Activated CD8-positive, alpha-beta memory T cell treated with anti-CD3 and anti-CD28 coated beads, Interleukin-2, amount 50 U/mL, for 24 hours (primary cell): ENCODE measurements around the gene SLX4IP.

Experiments used
- DNase-seq: peaks from one replicate; pipeline ENCODE4 v3.0.0-alpha.2; 2020; ENCODE audit errors: extremely low read depth

The SLX4IP gene

DNA sequence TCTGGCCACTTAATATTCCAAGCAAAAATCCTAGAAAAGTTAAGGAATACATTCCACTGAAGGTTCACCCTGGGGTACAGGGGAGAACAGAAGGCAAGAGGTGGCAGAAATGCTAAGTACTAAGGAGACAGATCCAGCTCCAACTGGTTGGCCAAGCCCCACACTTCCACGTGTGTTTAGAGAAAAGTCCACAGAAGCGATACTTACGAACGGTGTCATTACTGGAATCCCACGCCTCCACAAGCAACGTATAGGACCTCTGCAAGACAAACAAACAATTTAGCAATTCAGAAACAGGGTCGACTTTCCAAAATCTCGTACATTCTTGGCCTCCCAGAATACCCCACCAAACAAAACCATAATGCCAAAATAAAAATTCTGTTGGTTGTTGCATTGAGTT, 228.7 kb downstream of the SLX4IP start:
- no peak for DNase-seq

DNA sequence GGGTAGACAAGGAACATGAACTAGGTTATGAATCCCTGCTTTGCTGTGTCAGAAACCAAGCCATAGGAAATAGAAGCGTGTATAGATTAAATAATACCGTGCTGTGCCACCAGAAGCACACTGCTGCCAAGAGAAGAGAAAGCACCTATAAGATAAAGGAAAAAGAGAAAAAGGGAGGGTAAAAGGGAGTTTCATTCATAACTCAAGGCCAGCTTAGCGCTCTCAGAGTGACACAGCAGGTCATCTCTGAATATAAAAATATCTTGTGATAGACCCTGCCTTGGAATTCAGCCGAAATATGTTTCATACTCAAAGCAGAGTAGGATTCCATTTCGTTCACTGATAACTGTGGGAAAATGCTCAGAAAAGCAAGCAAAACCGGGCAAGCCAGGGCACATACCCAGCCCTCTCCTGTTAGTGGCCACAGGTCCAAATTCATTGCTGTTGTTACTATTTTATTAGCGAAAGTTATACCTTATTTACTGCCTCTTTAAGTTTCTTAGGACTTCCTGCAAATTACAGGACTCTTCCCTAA, 230.0 kb downstream of the SLX4IP start:
- DNase-seq, result no peak

DNA sequence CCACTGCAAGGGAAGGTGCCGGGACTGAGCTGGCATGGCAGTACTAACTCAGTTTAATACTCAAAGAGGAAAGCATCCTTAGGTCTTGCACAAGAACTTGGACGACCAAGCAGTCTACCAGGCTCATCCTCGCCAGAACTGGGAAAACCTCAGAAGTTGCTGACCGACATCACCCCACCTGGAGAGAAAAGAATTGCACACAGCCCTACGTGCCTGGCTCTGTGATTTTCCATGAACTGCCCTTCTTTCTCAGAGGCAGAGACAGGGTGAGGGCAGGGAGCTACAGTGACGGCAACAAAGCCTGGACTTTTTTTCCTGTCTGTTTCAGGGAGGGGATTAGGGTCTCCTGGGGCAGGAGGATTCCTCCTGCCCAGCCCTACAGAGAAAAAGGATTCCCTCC, 230.7 kb downstream of the SLX4IP start:
- no peak for DNase-seq

DNA sequence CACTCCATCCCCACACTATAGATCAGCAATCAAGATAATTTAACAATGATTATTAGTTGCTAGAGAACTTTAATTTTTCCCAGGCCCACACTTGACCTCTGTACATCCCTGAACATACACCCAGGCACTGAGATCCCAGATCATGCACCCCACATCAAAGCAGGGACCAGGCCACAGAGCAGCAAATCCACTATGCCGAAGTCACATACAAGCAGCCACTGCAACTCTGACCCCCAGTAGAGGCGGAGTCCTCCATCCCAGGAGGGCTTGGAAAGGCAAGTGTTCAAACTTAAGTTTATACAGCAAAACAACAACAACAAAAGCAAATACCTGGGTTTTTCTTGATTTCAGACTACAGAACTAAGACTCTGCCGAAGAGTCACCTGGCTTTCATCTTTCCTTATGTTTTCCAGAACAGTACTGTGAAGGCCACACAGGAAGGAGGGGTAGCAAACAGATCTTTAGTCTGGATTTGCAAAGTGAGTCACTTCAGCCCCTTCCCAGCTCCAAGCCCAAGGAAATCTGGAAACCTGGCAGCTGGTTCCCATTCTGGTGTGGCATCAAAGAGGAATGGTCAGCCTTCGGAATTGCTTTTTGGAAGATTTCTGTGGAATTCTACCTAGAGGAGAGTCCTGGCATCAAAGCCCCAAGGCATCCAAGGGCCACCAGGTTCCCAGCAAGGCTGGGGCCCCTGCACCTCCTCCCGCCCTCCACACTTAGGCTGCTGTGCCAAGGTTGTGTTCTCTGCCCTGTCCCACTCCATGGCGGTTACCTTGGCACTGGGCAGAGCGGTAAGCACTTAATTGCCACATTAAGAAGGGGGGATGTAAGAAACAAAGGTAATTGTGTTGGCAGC, 231.3 kb downstream of the SLX4IP start:
- no peak for DNase-seq

DNA sequence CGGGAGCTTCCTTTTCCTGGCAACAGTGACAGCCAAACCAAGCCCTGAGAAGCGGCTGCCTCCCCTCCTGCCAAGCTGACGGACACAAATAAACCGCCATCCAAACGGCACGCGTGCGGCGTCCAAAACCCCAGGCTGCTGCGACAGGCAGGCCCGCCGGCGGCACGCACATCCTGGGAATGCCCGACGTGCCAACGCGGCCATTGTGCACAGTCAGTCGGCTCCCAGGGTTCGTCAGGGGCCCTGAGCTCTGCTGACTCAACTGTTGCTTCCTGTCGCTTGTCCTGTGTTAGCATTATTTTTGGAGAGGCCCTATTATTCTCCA, 231.9 kb downstream of the SLX4IP start:
- DNase-seq, result no peak

DNA sequence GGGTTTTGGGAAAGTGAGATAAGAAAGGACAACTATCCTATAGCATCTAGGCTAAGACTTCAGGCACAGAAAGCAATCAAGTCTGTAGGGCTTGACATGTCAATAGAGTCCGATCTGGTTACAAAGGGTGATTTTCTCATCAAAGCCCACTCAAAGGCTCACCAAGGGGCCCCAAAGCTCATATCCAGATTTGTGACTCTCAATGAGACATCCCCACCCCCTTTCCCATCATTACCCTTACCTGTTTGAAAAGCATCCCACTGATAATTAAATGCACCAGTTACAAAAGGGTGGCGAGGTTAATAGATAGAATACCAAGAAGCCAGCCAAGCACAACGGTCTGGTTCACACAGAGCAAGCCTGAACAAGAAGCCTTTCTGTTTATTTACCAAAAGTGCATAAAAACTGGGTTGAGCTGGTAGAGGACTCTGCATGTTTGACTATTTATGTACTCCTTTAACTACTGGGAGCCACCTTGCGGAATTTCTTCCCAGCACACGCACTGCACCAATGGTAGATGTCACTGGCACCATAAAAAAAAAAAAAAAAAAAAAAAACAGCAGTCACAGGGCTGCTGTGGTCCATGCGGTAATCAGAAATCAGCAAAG, 232.6 kb downstream of the SLX4IP start:
- DNase-seq, result no peak

DNA sequence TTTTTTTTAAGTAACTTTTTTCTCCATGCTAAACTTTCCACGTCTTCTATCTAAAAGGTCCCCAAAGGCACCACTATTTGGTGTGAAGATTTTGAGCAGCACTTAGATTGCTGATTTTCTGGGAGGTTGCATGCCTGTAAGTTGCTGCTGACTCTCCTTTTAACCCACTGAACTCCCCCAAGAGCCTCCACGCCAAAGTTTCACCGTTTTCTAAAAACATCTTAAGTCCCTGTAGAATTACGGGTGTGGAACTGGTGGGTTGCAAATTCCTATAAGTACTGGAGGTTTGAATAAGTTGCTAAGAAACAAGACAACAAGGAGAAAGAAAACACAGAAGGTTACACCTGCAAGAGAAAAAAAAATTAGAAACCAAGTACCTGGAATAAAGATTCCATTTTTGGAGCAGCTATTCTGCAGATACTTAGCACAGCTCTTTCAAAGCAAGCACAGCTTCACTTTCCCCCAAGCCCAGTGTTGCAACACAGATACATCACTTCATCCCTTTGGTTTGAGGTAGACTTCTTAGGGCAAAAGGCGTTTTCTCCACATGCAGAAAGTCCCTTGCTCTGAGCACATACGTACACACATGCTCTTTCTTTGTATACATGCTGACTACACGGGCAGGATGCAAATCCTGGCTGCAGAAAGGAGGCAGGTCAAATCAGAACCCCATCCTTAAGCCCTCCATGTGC, 233.7 kb downstream of the SLX4IP start:
- DNase-seq, result no peak

DNA sequence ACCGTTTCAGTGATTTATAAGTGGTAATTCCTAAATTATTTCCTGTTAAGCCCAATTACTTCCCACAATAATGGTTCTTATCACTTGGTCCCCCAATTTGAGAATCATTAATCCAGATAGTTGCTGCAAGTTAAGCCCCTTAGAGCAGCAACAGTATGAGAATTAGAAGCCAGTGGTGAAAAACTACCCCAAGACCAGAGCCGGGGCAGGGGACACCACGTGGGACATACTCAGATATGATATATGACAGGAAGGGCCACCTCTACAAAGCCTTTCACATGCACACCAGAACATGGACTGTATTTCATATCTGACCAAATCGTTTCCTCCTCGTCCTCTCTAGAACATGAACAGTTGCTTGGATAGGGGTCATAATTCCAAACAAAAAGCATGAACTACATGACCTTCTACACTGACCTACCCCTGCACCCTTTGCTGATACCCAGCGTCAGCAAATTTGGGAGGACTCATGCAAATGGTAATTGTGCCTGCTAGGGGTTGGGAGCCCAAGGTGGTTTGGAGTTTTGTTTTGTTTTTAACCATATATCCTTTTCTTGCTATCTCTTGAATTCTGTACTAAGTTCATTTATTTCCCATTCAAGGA, 234.8 kb downstream of the SLX4IP start:
- no peak for DNase-seq

DNA sequence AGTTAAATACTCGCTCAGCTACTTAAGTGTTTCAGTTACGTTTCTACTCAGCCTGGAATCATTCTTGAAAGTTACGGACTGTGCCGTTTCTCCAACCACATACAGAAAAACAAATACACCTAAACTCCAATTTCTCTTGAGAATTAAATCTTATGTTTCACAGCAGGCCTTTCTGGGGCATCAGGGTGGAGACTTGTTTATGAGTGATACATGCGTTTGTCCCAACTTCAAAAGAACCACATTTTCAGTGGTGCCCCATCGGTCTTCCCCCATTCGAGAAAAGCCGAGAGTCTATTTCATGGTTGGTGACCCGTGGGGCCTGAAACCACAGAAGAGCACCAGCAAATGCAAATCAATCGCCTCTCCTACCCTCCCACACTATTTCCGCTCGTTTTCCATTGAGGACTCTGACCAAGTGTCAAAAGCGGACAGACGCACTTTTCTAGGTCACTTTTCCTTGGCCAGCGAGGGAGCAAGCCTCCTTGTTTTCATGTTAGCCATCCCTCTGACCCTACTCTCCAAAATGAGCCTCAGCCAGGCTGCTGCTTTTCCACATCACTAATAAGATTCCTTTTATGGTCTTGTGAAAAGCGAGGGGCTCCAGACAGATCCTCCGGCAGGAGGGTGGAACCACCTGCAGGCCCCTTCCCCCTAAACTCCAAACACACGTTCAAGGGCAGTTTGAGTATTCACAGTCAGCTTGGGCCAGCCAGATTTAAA, 235.6 kb downstream of the SLX4IP start:
- DNase-seq, result no peak

DNA sequence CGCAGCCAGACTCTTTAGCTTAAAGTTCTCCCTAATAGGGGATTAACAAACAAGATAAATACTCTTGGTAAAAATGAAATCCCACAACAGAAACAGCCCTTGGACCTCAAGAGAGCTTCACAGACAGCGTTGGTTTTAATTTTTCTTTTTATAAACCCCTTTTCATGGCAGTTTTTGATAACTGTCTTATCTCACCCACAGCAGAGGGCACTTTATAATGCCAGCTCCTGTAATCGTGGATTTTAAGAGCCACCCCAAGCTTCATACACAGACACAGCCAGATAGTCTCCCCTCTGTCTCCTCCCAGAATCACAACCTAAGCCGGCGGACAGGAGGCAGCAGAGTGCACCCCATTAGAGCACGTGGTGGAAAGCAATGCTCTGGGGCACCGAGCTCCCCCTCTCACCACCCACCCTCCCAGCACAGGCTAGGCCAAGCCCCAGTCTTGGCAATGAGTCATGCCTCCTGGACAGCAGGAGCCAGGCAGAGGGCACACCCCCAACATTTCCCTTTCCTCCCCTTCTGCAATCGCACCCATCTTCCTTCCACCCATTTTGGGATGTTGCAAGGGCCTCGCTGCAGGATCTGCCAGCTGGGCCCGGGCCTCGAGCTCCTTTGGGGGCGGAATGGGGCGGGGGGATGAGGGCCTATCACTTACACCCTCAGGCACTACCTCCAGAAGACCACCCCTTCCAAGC, 236.3 kb downstream of the SLX4IP start:
- no peak for DNase-seq

DNA sequence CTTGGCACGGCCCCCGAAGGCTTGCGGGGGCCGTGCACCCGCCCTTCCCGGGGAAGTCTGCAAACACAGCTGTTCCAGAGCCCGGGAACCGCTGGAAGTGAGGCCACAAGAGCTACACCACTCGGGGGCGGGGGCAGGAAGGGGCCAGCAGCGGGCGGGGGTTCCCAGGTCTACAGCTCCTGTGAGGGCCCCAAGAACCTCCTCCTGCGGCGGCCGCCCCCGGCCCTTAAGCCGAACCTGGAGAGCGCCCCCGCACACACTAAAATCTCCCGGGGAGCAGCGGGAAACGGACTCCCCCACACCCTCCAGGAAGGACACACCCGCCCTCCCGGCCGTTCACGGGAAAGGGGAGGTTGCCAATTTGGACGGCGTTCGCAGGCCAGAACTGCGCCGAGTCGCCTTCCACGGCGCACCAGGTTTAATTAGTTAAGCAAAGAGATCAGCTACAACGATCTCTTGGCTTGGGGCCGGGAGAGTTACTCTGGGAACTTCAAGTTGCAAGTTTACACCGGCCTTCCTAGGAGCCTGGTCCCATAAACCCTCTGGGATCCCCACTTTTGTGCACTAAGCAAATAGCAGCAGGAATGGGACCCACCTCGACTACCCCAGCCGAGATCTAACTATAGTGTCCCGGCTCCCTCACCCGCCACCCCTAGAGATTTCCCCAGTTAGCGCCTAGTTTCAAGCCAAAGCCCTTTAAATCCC, 237.0 kb downstream of the SLX4IP start:
- no peak for DNase-seq

DNA sequence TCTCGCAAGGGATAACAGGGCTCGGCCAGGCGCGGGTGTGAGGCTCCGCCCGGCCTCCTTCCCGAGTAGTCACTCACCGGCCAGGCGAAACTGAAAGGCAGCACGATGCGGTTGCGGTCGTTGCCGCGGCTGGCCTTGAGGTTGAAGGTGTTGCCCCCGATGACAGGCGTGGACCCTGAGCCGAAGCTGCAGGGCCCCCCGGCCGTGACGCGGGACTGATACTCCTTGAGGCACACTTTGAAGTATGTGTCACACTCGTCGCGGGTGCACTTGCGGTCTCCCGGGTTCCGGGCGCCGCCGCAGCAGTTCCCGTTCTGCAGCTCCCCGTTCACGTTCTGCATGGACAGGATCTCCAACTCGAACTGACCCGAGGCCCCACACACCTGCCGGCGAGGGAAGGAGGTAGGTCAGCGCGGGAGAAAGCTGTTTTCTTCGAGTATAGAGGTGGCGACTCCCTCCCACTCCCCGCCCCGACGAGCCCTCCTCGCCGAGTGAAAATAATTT, 237.6 kb downstream of the SLX4IP start:
- no peak for DNase-seq

DNA sequence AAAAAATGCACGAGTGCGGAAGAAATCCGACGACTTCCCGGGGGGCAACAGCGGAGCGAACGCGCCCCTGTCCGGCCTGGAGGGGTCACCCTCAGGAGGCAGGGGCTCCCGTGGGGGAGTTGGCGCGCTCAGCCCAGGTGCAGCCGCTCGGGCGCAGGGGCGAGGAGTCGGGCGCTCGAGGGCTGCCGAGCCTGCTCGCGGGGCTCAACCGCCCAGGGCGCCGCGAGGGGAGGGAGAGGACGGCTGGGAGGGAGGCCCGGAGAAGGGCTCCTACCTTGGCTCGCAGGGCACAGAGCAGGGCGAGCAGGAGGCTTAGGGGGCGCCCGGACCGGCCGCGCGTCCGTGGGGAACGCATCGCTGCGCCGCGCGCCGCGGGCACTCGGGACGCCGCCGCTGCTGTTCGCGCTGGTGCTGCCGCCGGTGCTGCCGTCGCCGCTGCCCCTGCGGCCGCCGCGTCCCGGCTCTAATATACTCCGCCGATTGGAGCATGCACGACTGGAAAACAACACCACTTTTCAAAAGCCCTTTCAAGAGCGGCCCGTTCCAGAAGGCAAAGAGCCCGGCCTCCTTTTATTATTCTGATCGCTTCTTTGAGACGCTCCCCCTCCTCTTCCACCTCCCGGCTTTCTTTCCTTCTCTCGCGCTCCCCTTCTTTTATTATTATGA, 238.2 kb downstream of the SLX4IP start:
- no peak for DNase-seq

DNA sequence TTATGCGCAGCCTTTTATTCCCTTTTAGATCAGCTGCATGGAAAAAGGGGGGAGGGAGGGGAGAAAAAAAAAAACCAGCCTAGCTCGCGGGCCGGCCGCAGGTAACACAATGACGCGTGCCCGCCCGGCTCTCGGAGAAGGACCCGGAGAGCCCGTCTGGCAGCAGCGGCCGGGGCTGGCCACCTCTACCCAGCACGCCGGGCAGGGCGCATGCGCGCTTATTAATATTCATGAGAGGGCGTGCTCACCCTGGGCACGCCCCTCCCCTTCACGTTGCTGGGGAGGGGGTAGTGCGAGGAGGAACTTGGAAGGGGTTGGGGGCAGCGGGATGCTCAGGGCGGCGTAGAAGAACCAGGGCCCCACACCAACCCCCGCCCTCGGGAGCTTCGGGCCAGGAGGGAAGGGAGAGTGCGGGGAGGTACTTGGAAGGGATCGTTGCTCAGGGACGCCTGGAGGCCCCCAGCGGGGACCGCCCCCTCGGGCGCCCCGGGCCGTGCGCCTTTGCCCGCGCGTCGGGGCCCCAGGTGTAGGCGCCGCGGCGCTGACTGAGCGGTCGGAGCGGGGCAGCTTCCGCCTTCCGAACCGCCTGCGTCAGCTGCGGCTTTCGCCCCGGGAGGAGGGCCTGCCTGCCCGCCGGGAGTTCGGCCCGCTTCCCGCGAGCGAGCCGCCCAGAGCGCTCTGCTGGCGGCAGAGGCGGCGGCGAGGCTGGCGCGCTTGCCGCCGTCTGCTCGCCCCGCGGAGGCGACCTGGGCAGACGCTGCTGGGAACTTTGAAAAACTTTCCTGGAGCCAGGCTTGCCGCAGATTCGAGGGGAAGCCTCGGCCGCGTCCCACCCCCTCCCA, 239.0 kb downstream of the SLX4IP start, which contains the start of gene JAG1:
JAG1 (minus strand) TSS at position 158 of the 842 bp plus-strand sequence. CDS start 469 bp downstream, outside the sequence.
- DNase-seq, result no peak

DNA sequence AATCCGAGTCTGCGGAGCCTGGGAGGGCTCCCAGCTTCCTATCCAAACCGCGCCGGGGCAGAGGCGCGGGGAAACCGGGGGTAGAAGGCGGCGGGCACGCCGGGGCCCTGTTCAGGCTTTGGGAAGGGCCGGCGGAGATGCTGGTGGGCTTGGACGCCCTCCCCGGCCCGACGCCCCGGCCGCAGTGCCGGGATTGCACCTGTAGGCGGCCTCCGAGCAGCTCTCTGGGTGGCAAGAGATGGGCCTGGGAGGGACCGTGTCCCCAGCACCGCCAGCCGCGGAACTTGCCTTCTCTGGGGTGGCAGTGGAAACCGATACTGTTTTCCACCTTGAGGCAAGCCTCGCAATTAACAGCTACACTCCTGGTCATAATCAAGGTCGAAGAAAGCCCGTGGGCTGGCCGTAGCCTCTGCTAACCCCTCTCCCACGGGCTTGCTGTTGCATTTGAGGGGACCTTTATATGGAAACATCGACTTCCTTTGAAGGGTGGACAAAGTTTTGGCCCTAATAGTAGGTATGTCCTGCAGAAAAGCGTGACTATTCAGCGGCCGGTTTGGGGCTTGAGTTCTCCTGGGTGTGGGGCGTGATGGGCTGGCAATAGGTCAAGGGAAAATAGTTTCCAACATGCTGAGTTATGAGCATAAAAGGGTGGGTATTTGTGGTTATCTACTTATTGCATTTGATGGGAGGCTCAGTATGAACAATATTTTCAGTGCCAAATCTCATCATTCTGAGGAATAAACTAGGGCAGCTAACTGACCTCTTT, 239.8 kb downstream of the SLX4IP start:
- no peak for DNase-seq

DNA sequence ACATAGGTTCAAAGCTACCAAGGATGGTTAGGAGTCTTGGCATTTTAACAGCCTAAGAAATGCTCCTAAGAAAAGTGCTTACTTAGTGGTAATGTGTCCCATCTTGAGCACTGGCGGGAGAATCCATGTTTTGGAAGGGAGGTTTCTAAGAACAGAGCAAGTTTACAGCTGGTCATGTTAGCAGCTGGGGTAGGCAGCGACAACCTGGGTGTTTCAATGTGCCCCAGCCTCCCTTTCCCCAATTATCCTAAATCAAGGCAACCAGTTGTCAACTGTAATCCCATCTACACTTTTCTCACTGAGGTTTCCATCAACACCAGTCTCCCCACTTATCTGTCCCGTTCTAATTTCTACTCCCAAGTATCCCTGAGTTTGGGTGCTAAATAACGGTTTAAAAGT, 240.3 kb downstream of the SLX4IP start:
- no peak for DNase-seq

DNA sequence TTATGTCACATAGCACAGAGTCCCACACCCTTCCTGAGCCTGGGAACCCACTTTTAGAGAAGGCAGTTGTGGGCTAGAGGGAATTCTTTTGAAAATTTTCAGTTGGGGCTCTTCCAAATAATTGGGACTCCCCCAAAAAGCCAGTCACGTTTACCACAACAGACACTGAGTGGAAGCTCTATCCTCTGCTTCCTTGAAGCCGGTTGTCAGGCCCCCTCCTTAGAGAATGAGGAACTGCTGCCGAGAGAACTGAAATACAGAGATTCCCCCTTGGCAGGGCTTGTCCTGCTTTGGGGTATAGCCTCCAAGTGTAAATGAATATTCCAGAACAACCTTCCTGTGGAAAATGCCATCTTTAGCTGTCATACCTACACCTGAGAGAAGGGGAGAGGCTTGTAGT, 241.4 kb downstream of the SLX4IP start:
- no peak for DNase-seq
